ENCODE measurements around the gene CTSL.
"Not testable (repeated sequence)": the region's sequence is repeated elsewhere in the genome, so short reads cannot be mapped to it uniquely, and the experiment has no call there.

The CTSL gene

GRCh38 chr9:87741326-87741725, 15.4 kb downstream of the CTSL start:
- no peaks in the 10 kb centered on the region for H3K9me3 ChIP-seq
- peaks cover 19% of the 10 kb centered on the region for H3K27me3 ChIP-seq
- no peak overlapping the region for H3K27ac ChIP-seq
- TF ChIP-seq, protein P1, sequence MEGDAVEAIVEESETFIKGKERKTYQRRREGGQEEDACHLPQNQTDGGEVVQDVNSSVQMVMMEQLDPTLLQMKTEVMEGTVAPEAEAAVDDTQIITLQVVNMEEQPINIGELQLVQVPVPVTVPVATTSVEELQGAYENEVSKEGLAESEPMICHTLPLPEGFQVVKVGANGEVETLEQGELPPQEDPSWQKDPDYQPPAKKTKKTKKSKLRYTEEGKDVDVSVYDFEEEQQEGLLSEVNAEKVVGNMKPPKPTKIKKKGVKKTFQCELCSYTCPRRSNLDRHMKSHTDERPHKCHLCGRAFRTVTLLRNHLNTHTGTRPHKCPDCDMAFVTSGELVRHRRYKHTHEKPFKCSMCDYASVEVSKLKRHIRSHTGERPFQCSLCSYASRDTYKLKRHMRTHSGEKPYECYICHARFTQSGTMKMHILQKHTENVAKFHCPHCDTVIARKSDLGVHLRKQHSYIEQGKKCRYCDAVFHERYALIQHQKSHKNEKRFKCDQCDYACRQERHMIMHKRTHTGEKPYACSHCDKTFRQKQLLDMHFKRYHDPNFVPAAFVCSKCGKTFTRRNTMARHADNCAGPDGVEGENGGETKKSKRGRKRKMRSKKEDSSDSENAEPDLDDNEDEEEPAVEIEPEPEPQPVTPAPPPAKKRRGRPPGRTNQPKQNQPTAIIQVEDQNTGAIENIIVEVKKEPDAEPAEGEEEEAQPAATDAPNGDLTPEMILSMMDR (IDR thresholded peaks at IDR 0.05), result no peak
- no peaks in the 10 kb centered on the region for H3K36me3 ChIP-seq
- no peaks in the 10 kb centered on the region for H3K4me1 ChIP-seq (ENCODE audit: control insufficient read depth in 1 of 2, insufficient read depth in 1 of 2, low read depth in 1 of 2, low read length in 1 of 2)
- no peak overlapping the region for H3K4me3 ChIP-seq (ENCODE audit: low read depth in 1 of 2, low read length in 1 of 2)

- Histone ChIP-seq H3K27me3 (peaks cover 19% of the 10 kb centered on the region), H3K27ac (no peak overlapping the region), H3K36me3 (no peaks in the 10 kb centered on the region), H3K4me1 (ENCODE audit: control insufficient read depth in 1 of 2, insufficient read depth in 1 of 2, low read depth in 1 of 2, low read length in 1 of 2) (no peaks in the 10 kb centered on the region), H3K4me3 (ENCODE audit: low read depth in 1 of 2, low read length in 1 of 2) (no peak overlapping the region), H3K9me3 (no peaks in the 10 kb centered on the region)
- TF ChIP-seq, protein P1 (IDR thresholded peaks at IDR 0.05), result no peak
Observed at GRCh38 chr9:87741891-87742290, 16.0 kb downstream of the CTSL start.

DNA sequence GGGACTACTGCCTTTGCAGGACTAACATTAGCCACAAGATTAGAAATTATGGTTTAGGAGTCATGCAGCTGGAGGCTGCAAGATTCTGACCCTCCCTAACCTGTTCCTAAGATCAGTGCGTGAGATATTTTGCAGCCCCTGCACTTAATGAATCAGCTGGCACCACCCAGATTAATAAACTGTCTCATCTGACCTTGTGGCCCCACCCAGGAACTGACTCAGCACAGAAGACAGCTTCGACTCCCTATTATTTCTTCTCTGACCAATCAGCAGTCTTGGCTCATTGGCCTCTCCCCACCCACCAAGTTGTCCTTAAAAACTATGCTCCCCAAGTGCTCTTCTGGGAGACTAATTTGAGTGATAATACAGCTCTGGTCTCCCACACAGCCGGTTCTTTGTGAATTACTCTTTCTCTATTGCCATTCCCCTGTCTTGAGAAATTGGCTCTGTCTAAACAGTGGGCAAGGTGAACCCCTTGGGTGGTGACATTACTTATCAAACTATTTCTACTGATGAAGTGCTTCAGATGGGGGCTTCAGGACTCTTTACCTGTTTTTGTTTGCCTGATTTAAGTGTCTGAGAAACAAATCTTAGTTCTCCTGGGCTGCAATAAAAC, 17.0 kb downstream of the CTSL start:
- H3K27ac ChIP-seq, result no peak overlapping the region
- no peaks in the 10 kb centered on the region for H3K9me3 ChIP-seq
- no peaks in the 10 kb centered on the region for H3K4me1 ChIP-seq (ENCODE audit: control insufficient read depth in 1 of 2, insufficient read depth in 1 of 2, low read depth in 1 of 2, low read length in 1 of 2)
- H3K36me3 ChIP-seq, result no peaks in the 10 kb centered on the region
- H3K27me3 ChIP-seq, result peaks cover 19% of the 10 kb centered on the region
- H3K4me3 ChIP-seq (ENCODE audit: low read depth in 1 of 2, low read length in 1 of 2), result no peak overlapping the region
- TF ChIP-seq, protein P1 (IDR thresholded peaks at IDR 0.05), result no peak

- not testable (repeated sequence) for H3K27ac ChIP-seq; H3K4me3 ChIP-seq (ENCODE audit: low read depth in 1 of 2, low read length in 1 of 2); H3K9me3 ChIP-seq; H3K36me3 ChIP-seq; H3K4me1 ChIP-seq (ENCODE audit: control insufficient read depth in 1 of 2, insufficient read depth in 1 of 2, low read depth in 1 of 2, low read length in 1 of 2)
- peaks cover 22% of the 10 kb centered on the region for H3K27me3 ChIP-seq
Observed at GRCh38 chr9:87744247-87744646, 18.3 kb downstream of the CTSL start.

- Histone ChIP-seq H3K27ac (no peak overlapping the region), H3K4me3 (ENCODE audit: low read depth in 1 of 2, low read length in 1 of 2) (no peak overlapping the region), H3K9me3 (no peaks in the 10 kb centered on the region), H3K27me3 (peaks cover 14% of the 10 kb centered on the region), H3K4me1 (ENCODE audit: control insufficient read depth in 1 of 2, insufficient read depth in 1 of 2, low read depth in 1 of 2, low read length in 1 of 2) (no peaks in the 10 kb centered on the region), H3K36me3 (no peaks in the 10 kb centered on the region)
- TF ChIP-seq, protein P1 (IDR thresholded peaks at IDR 0.05), result no peak
Observed at GRCh38 chr9:87746186-87746585, 20.3 kb downstream of the CTSL start.

- TF ChIP-seq, protein P1 (IDR thresholded peaks at IDR 0.05), result no peak
- Histone ChIP-seq H3K27me3 (peaks cover 3% of the 10 kb centered on the region), H3K4me3 (ENCODE audit: low read depth in 1 of 2, low read length in 1 of 2) (no peak overlapping the region), H3K36me3 (no peaks in the 10 kb centered on the region), H3K27ac (no peak overlapping the region), H3K9me3 (no peaks in the 10 kb centered on the region), H3K4me1 (ENCODE audit: control insufficient read depth in 1 of 2, insufficient read depth in 1 of 2, low read depth in 1 of 2, low read length in 1 of 2) (no peaks in the 10 kb centered on the region)
Observed at GRCh38 chr9:87748881-87749280, 23.0 kb downstream of the CTSL start.
